Epidermal melanocyte (primary cell): ENCODE measurements around the gene EZH2.

Source experiments
- DNase-seq: peaks from one replicate; pipeline ENCODE4 v3.0.0; 2011; ENCODE audit warnings: low spot score; ENCODE audit not compliant: insufficient read length

Gene EZH2

DNA sequence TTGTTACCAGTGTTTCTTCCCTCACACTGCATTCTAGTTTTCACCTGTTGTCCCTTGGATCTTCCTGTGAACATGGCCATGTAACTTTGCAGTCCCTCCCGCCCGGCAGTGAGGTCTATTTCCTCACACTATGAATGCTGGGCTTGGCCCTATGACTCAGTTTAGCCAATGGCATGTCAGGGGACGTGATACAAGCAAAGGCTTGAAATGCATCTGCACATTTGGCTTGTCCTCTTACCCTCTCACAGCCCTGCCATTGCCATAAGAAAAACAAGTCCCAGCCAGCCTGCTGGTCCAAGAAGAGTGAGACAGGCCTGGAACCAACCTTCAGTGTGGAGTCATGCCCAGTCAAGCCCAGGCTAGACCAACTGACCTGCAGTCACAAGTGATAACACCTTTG is 17.1 kb upstream of the EZH2 start:
- DNase-seq: no peak

GRCh38 chr7:148898845-148899484 is 14.9 kb upstream of the EZH2 start:
- DNase-seq: no peak

DNA sequence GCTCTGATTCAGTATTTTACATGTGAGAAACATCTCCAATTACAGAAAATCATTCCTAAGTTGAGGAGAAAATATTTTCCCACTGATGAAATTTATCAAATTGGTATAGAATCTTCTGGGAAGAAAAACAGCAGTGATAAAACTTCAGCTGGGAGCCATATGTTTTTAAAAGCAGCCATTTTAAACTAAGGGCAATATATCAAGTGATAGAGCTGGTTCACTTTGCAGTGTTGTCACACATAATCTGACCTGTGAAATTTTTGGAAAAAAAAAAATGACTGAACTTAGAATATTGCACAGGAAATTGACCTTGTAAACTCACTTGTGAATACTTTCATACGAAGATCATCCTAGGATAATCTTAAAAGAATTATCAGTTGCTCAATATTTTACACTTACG is 10.5 kb upstream of the EZH2 start:
- DNase-seq: no peak

GRCh38 chr7:148893071-148893470 is 9.0 kb upstream of the EZH2 start:
- no peak for DNase-seq

GRCh38 chr7:148888300-148888699 is 4.2 kb upstream of the EZH2 start:
- DNase-seq: no peak

GRCh38 chr7:148886844-148887243 is 2.8 kb upstream of the EZH2 start:
- no peak for DNase-seq

DNA sequence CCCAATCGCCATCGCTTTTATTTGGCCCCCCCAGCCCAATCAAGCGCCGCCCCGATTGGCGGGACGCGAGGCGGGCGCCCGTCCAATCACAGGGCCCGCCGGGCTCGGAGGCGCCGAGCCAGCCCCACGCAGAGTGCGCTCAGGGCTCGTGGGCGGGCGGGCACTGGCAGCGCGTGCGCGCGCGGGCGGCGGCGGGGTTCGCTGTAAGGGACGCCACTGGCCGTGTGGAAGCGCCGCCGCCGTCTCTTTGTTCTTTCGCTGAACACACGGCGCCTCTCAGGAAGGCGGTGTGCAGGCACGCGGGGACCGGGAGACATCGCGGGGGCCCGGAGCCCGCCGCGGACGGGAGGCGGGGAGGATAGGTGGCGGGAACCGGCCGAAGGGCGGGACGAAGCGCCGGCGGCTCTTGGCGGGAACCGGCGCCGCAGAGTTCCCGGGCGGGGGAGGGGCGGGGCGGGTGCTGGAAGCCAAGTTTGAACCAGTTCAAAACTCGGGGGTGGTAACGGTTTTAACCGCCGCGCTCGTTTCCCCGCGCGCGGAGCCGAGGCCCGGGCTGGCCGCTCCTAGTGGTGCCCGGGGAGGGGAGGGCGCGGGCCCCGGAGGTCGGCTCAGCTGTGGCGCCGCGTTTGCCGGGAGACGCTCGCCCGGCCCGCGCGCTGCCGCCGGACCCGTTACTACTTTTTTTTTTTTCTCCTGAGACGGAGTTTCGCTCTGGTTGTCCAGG is 370 bp upstream of the EZH2 start:
- peak; percentile 90 for DNase-seq

DNA sequence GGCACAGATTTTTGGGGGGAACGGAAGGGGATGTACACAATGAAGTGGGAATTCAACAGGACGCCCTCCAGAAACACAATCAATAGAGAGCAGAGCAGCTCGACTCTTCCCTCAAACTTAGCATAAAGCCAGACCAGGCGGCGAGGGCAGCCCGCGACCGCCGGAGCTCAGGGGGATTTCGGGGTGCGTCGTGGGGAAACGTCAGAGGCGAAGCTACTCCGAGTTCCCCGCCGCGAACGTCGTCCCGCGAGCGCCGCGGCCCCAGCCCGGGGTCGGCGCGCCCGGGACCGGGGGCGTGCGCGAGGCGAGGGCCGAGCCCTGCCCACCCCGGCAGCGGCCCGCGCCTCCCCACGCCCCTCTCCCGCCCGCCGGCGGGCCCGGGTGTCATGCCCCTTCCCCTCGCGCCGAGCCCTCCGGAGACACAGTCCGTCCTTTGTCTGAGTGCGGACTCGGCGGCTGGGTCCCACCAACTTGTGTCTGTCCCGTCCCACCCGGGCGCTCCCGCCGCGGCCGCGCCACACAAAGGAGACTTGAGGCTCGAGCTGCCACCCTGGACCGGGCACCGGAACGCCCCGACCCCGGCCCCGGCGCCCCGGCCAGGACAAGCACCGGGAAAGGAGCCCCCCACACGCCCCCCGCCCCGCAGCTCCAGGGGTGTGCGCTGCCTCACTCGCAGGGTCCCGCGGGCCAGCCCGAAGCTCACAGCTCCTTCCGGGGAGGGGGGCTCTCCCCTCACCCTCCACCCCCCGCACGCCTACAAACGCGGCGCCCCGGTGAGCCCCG is 634 bp downstream of the EZH2 start:
- no peak for DNase-seq

DNA sequence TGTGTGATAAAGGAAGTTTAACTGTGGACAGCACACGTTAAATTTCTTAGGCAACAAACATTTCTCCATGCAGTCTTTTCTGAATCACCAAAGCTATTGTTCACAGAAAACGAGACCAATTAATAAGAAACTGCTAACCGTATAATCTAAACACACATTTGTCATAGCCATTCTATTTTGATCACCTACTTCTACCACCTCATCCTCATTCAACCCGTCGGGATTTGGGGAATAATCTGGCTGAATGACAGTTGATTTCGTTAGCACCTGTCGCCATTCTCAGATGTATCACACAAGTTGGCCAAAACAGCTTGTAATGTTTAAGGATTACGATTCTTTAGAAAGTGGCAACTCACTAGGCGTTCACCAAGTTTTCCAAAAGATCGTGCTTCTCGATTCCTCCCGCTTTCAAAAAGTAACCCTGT is 1.2 kb downstream of the EZH2 start:
- no peak for DNase-seq

- no peak for DNase-seq
These were observed 1.9 kb downstream of the EZH2 start for GRCh38 chr7:148882192-148882591.

GRCh38 chr7:148878317-148878716 is 5.8 kb downstream of the EZH2 start:
- DNase-seq: no peak

DNA sequence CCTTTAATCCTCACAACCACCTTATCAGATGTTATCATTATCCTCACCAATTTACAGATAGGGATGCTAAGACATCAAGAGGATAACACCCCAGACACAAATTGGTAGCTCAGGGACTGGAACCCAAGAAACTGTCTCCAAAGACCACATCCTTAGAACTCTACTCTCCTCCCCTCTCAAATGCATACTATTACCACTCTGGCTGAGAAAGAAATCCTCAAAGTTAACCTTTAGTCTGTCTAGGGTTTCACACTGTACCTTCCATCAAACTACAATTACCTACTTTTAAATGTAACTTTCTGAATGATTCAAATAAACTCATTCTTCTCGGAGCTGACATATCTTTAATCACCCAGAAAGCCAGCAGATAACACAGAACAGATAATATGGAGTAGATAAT is 6.6 kb downstream of the EZH2 start:
- DNase-seq: no peak

DNA sequence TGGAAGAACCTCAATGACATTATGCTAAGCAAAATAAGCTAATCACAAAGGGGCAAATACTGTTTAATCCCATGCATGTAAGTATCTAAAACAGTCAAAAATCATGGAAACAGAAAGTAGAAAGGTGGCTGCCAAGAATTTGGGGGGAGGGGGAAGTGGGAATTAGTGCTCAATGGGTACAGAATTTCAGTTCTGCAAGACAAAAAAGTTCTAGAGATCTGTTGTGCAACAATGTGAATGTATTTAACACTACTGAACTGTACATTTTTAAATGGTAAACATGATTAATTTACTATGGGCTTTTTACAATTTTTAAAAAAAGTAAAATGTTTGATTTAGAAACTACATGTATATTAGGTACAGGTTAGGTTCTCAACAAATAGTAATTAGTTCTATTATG is 11.9 kb downstream of the EZH2 start:
- no peak for DNase-seq

- no peak for DNase-seq
These were observed 12.5 kb downstream of the EZH2 start for GRCh38 chr7:148871551-148871950.

GRCh38 chr7:148871030-148871429 is 13.1 kb downstream of the EZH2 start:
- no peak for DNase-seq

DNA sequence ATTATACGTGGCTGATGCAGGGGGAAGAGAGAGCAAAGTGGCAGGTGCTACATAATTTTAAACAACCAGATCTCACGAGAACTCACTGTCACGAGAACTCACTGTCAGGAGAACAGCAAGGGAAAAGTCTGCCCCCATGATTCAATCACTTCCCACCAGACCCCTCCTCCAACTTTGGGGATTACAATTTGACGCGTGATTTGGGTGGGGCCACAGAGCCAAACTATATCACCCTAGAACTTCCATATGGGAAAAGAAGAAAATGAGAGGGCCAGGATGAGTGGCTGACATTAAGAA is 15.8 kb downstream of the EZH2 start:
- no peak for DNase-seq

DNA sequence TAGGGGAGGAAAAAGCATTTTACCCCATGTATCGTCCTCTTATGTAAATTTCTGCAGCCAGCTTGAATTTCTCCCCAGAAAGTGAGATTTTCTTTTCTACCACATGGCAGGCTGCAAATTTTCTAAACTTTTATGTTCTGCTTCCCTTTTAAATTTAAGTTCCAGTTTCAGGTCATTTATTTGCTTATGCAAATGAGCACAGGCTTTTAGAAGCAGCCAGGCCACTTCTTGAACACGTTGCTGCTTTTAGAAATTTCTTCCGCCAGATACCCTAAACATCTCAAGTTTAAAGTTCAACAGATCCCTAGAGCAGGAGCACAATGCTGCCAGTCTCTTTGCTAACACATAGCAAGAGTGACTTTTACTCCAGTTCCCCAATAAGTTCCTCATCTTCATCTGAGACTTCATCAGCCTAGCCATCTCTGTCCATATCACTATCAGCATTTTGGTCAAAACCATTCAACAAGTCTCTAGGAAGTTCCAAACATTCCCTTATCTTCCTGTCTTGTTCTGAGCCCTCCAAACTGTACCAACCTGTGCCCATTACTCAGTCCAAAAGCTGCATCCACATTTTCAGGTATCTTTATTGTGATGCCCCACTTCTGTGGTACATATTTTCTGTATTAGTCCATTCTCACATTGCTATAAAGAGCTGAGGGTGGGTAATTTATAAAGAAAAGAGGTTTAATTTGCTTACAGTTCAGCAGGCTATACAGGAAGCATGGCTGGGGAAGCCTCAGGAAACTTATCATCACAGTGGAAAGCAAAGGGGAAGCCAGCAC is 16.3 kb downstream of the EZH2 start:
- no peak for DNase-seq

- no peak for DNase-seq
These were observed 17.7 kb downstream of the EZH2 start for GRCh38 chr7:148866362-148866761.

DNA sequence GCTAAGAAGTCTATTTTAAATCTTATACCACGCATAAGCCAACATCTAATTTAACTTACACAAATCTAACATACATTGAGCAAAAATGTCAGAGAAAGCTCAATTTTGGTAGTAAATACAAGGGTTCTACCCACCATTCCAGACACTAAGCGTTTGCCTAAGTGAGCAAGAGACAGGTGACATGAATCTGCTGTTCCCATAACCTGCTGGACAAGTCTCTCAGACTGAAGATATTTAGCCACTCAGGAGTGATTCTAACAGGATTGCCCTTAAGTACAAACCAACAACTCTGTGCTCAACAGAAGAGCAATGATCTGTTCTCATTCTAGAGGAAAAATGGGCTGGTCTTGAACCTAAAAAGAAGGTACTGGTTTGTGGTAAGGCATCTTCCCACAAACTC is 18.8 kb downstream of the EZH2 start:
- no peak for DNase-seq

- DNase-seq: no peak
These were observed 20.8 kb downstream of the EZH2 start for GRCh38 chr7:148863324-148863723.

DNA sequence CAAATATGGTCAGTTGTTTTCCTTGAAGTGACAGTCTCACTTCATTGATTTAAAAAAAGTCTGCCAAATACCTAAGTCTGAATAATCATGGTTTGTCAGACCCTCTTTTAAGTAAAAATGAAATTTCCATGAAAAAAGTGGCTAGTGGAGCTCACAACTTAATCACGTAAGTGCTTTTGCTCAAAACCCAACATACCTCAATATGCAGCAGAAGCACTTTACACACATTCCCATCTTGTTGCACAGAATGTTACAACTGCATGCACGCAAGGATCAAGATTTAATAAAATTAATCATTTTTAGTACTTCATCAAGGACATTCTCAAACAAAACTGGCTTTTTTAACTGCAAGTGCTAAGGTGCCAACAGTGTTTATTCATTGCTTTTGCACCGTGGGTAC is 21.6 kb downstream of the EZH2 start:
- no peak for DNase-seq

GRCh38 chr7:148858489-148858888 is 25.6 kb downstream of the EZH2 start:
- DNase-seq: no peak
